Vagina (tissue), 2 donors: ENCODE results near the gene NMT1.

Experiments used
- POLR2A ChIP-seq, 2 donors: fragments of 450-650 bp; IDR thresholded peaks; one replicate each; pipeline ENCODE4 v1.6.1; 2017; ENCODE audit warnings: antibody characterized with exemption in 2 of 2, mild to moderate bottlenecking in 2 of 2, moderate library complexity in 2 of 2
- POLR2AphosphoS5 ChIP-seq, 2 donors: sonication (generic); formaldehyde crosslinking; IDR thresholded peaks; one replicate each; pipeline ENCODE4 v1.9.0; 2017; ENCODE audit warnings: antibody characterized with exemption in 2 of 2, mild to moderate bottlenecking in 2 of 2, low read depth in 1 of 2; ENCODE audit not compliant: insufficient read depth in 1 of 2
- TF ChIP-seq, protein P1 (sequence below), 3 experiments: fragments of 450-650 bp in 2 of 3; fragments of 200-600 bp in 1 of 3; sonication (generic) in 1 of 3; IDR thresholded peaks; one replicate each; pipeline ENCODE4 v1.5.1; 2017 to 2019; ENCODE audit warnings: antibody characterized with exemption in 3 of 3, mild to moderate bottlenecking in 2 of 3, moderate library complexity in 2 of 3

DNA sequence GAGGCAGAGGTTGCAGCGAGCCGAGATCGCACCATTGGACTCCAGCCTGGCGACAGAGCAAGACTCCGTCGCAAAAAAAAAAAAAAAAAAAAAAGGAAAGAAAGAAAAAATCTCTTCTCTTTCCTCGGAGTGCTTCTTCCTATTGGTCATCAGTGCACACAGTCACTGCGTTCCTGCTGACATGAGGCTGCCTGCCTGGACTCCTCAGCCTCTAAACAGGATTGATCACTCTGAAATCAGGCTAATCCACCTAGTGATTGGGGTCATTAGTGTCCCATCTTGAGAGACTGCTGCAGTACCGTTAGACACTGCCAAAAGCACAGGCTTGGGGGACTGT lies 40.4 kb downstream of the NMT1 start:
- TF ChIP-seq, protein P1, sequence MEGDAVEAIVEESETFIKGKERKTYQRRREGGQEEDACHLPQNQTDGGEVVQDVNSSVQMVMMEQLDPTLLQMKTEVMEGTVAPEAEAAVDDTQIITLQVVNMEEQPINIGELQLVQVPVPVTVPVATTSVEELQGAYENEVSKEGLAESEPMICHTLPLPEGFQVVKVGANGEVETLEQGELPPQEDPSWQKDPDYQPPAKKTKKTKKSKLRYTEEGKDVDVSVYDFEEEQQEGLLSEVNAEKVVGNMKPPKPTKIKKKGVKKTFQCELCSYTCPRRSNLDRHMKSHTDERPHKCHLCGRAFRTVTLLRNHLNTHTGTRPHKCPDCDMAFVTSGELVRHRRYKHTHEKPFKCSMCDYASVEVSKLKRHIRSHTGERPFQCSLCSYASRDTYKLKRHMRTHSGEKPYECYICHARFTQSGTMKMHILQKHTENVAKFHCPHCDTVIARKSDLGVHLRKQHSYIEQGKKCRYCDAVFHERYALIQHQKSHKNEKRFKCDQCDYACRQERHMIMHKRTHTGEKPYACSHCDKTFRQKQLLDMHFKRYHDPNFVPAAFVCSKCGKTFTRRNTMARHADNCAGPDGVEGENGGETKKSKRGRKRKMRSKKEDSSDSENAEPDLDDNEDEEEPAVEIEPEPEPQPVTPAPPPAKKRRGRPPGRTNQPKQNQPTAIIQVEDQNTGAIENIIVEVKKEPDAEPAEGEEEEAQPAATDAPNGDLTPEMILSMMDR (IDR thresholded peaks at IDR 0.05) = no peak
- TF ChIP-seq POLR2AphosphoS5 (IDR thresholded peaks at IDR 0.05; ENCODE audit: insufficient read depth in 1 of 2, low read depth in 1 of 2) (no peak), POLR2A (IDR thresholded peaks at IDR 0.05) (no peak)
